Testis (tissue), 2 donors: ENCODE data around the gene MT1F.

Source experiments
- POLR2A ChIP-seq: fragments of 450-650 bp; IDR thresholded peaks from one replicate; pipeline ENCODE4 v1.6.1; 2017; ENCODE audit warnings: antibody characterized with exemption, mild to moderate bottlenecking, moderate library complexity
- TF ChIP-seq, protein P1 (sequence below), 3 experiments: fragments of 450-650 bp in 2 of 3; fragments of 200-600 bp in 1 of 3; sonication (generic) in 1 of 3; IDR thresholded peaks; one replicate each; pipeline ENCODE4 v1.5.1; 2016 to 2019; ENCODE audit warnings: antibody characterized with exemption in 3 of 3, mild to moderate bottlenecking in 2 of 3, moderate library complexity in 1 of 3

DNA sequence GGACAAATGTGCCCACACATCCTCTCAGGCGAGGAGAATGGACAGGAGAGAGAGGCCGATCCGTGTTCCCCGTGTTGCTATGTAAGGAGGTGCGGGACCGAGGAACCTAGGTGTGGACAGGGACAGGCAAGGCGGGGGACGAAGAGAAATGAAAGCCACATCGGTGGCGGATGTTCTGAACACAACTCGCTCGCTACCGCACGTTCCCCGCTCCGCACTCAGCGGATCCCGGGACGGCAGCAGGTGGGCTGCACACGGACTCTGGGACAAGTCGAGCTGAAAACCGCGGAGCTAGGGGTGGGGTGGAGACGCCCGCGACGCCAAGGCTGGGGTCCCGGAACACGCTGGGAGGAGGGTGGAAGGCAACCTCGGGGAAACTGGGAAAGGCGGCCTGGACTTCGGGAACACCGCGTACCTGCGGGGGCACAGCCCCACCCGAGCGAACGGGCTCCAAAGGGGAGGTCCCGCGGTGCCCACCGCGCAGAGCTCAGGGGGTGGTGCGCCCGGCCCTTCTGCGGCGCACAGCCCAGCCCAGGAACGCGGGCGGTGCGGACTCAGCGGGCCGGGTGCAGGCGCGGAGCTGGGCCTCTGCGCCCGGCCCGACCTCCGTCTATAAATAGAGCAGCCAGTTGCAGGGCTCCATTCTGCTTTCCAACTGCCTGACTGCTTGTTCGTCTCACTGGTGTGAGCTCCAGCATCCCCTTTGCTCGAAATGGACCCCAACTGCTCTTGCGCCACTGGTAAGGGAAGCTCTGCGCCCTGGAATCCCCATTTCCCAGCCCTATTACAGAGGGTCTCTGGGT is 32.4 kb upstream of the MT1F start, which contains the start of gene MT1E:
- TF ChIP-seq, protein P1, sequence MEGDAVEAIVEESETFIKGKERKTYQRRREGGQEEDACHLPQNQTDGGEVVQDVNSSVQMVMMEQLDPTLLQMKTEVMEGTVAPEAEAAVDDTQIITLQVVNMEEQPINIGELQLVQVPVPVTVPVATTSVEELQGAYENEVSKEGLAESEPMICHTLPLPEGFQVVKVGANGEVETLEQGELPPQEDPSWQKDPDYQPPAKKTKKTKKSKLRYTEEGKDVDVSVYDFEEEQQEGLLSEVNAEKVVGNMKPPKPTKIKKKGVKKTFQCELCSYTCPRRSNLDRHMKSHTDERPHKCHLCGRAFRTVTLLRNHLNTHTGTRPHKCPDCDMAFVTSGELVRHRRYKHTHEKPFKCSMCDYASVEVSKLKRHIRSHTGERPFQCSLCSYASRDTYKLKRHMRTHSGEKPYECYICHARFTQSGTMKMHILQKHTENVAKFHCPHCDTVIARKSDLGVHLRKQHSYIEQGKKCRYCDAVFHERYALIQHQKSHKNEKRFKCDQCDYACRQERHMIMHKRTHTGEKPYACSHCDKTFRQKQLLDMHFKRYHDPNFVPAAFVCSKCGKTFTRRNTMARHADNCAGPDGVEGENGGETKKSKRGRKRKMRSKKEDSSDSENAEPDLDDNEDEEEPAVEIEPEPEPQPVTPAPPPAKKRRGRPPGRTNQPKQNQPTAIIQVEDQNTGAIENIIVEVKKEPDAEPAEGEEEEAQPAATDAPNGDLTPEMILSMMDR (IDR thresholded peaks at IDR 0.05), result no peak
- no peak for TF ChIP-seq POLR2A
